ENCODE measurements around the gene PPA2. TPM values are rescaled to one million over a fixed set of nuclear protein-coding genes. Genes with fewer than 3 reads are reported as not detected.

The PPA2 gene
- total RNA-seq, 2 donors from 2014 or later, result 115 to 166 TPM

GRCh38 chr4:105348719-105349118 lies 125.1 kb downstream of the PPA2 start:
- no peak for TF ChIP-seq CTCF (IDR thresholded peaks at IDR 0.05)
- Histone ChIP-seq H3K4me3 (no peak overlapping the region), H3K9me3 (no peaks in the 10 kb centered on the region), H3K27ac (no peak overlapping the region), H3K4me1 (no peaks in the 10 kb centered on the region), H3K9ac (ENCODE audit: low read depth in 2 of 2, low read length in 2 of 2) (no peak overlapping the region), H3K36me3 (no peaks in the 10 kb centered on the region), H3K27me3 (no peaks in the 10 kb centered on the region)
- DNase-seq, result no peak
- intact Hi-C loops (cut with DNase I), result no loop called here

- DNase-seq, result no peak
- H3K4me3 ChIP-seq, result no peak overlapping the region
- no peak overlapping the region for H3K9ac ChIP-seq (ENCODE audit: low read depth in 2 of 2, low read length in 2 of 2)
- intact Hi-C loops (cut with DNase I), result no loop called here
- H3K4me1 ChIP-seq, result no peaks in the 10 kb centered on the region
- H3K36me3 ChIP-seq, result no peaks in the 10 kb centered on the region
- no peak for TF ChIP-seq CTCF (IDR thresholded peaks at IDR 0.05)
- H3K27me3 ChIP-seq, result no peaks in the 10 kb centered on the region
- H3K9me3 ChIP-seq, result no peaks in the 10 kb centered on the region
- no peak overlapping the region for H3K27ac ChIP-seq
These were observed 127.0 kb downstream of the PPA2 start for GRCh38 chr4:105346869-105347268.

DNA sequence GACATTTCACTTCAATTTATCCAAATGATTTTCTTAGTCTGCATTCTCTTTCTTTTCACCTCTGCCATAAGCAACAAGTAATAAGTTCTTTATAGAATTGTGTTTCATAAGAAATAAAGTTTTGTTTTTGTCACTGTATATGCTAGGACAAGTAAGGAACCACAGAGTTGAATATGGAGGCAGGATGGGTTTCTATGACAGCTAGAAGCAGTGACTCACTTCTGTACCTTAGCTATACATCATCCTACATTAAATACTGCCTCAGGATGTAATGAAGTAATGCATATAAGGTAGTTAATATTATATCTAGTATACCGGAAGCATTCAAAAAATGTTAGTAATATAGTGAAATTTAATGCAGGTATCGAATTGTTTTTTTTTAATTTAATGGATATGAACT lies 128.0 kb downstream of the PPA2 start:
- DNase-seq, result no peak
- TF ChIP-seq CTCF (IDR thresholded peaks at IDR 0.05), result no peak

GRCh38 chr4:105345358-105345757 lies 128.5 kb downstream of the PPA2 start:
- Histone ChIP-seq H3K4me3 (no peak overlapping the region), H3K36me3 (no peaks in the 10 kb centered on the region), H3K27ac (no peak overlapping the region), H3K9me3 (no peaks in the 10 kb centered on the region), H3K27me3 (no peaks in the 10 kb centered on the region), H3K4me1 (no peaks in the 10 kb centered on the region), H3K9ac (ENCODE audit: low read depth in 2 of 2, low read length in 2 of 2) (no peak overlapping the region)
- TF ChIP-seq CTCF (IDR thresholded peaks at IDR 0.05), result no peak
- intact Hi-C loops (cut with DNase I), result no loop called here
- DNase-seq, result no peak

More for the DNA sequence above, 128.0 kb downstream of the PPA2 start:
- intact Hi-C loops (cut with DNase I), result no loop called here
- no peak overlapping the region for H3K27ac ChIP-seq
- no peaks in the 10 kb centered on the region for H3K27me3 ChIP-seq
- no peaks in the 10 kb centered on the region for H3K36me3 ChIP-seq
- no peak overlapping the region for H3K4me3 ChIP-seq
- H3K9me3 ChIP-seq, result no peaks in the 10 kb centered on the region
- H3K4me1 ChIP-seq, result no peaks in the 10 kb centered on the region
- H3K9ac ChIP-seq (ENCODE audit: low read depth in 2 of 2, low read length in 2 of 2), result no peak overlapping the region

GRCh38 chr4:105344141-105344540 lies 129.7 kb downstream of the PPA2 start:
- TF ChIP-seq CTCF (IDR thresholded peaks at IDR 0.05), result no peak
- intact Hi-C loops (cut with DNase I), result no loop called here
- DNase-seq, result no peak

More at GRCh38 chr4:105344141-105344540, 129.7 kb downstream of the PPA2 start:
- Histone ChIP-seq H3K27me3 (no peaks in the 10 kb centered on the region), H3K4me1 (no peaks in the 10 kb centered on the region), H3K4me3 (no peak overlapping the region), H3K27ac (no peak overlapping the region), H3K9me3 (no peaks in the 10 kb centered on the region), H3K9ac (ENCODE audit: low read depth in 2 of 2, low read length in 2 of 2) (no peak overlapping the region), H3K36me3 (no peaks in the 10 kb centered on the region)

Data from colonic mucosa (tissue), 4 donors.